GM21367 (cell line): Measurements from ENCODE around the gene STX10.
"Not testable (repeated sequence)": the region's sequence is repeated elsewhere in the genome, so short reads cannot be mapped to it uniquely, and the experiment has no call there.

Experiments used
- ATAC-seq: cut with Tn5 transposase; IDR thresholded peaks from one replicate; pipeline ENCODE4 v1.9.1; 2021; ENCODE audit not compliant: unreplicated experiment

STX10 gene

DNA sequence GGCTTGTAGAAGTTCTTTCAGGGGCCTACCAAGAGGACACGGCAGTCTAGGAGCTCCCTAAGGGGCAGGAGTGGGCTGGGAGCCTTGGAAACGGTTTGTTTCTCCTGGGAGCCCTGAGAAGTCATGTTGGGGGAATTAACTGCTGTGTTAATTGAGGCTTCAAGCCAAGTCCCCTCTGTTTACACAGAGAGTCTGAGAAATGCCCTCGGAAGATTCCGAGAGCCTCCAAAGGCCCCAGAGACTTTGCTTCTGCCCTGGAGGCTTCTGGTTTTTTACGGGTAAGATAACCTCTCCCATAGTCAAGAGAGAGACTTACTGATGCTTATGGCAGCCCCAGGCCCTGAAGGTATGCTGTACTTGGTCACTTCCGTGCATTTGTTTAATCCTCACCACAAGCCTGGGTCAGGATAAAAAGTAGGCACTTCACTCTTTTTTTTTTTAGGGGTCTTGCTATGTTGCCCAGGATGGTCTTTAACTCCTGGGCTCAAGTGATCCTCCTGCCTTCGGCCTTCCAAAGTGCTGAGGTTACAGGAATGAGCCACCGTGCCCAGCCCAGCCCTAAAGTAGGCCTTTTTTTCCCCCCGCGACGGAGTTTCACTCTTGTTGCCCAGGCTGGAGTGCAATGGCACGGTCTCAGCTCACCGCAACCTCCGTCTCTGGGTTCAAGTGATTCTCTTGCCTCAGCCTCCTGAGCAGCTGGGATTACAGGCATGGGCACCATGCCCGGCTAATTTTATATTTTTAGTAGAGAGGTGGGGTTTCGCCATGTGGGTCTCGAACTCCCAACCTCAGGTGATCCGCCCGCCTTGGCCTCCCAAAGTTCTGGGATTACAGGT, 15.2 kb upstream of the STX10 start:
- no peak for ATAC-seq

DNA sequence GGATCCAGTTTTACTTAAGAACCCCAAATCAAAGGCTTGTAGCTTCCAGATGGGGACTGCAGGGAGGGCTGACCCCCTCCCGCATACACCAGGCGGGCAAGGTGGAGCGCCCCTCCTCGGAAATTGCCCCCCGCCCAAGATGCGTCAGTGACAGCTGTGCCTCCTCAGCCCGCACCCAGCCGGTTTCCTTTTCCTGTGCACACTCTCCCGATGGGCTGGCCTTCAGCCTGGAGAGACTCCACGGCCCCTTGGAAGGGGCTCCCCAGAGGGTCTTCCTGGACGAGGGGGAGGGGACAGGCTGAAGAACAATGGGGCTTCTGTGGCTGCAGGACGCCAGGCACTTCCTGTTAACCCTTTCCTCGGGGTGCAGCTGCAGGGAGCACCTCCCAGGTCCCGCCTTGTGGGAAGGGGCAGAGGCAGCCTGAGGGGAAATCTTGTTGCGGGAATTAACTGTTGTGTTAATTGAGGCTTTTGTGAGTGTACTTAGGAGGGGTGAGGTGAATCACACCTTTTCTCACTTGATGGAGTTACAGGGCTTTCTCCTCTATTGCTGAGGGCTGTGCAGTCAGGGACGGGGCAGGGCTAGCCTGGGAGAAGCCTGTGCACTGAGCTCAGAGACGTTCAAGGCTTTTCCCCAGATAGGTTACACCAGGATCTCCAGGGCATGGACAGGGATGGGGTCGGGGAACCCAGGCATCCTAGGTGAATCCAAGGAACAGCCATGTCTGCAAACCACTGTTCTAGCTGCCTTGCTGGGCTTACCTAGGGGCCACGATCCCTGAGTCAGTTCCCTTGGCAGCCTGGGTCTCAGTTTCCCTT, 14.4 kb upstream of the STX10 start:
- no peak for ATAC-seq

DNA sequence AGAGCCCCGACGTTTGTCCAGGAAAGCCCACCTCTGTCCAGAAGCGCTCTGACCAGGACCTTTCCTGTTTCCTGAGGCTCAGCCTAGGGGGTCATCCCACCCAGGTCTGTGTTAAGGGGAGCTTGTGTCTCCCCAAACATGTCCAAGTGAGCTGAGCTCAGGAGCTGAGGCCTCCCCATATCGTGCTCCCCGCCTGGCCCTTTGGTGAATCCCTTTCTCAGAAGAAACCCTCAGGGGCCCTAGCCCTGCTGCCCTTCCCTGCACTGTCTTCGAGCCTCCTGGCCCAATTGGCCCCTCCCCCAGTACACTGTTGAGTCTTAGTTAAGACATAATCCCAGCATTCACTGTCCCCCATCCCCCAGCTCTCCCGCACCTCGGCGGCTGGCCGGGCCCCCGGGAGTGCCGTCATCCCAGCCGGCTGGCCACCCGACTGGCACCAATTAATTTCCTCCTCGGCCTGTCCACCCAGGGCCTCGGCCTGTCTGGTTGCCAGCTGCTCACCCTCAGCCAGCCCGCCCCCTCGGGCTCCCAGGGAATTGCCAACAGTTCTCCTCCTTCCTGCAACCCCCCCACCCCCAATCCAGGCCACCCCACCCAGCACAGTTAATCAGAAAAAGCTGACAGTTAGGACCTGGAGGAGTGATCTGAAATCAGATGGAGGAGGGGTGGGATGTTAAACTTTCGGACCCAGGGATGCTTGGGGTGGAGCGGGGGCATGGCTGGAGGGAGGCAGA, 13.6 kb upstream of the STX10 start:
- no peak for ATAC-seq

DNA sequence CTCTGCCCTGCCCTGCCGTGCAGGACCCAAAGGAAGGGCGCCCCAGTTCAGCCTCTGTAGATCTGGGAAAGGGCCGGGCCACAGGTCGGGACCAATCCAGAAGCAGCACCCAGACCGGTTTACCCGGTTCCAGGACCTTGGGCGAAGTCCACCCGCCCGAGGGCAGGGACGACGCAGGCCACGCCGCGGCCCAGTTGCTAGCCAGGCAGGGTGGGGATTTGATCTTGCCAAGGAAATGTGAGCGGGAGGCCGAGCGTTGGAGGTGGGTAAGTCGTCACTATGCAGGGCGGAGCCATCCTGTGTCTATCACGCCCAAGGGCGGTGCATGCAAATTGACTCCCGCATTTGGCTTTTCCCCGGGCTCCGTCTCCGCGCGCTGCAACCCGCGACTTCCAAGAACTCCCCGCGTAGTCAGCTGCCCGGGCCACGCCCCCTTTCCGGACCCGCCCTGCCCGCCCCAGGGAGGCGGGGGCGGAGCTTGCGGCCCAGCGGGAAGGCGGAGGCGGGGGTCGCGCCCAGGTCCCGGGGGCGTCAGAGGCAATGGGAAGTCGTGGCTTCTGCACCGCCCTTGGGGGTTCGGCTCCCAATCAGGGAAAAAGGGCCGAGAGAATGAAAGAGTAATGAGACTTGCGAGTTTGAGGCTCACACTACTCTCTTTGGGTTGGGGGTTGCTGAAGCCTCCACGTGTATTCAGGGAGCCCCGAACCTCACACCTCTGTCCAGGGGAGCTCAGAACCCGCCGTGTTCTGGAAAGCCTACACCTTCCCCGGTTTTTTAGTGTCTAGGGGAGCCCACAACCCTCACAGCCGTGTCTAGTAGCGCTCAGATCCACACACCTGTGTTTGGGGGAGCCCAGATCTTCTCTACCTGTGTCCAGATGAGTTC, 12.8 kb upstream of the STX10 start:
- ATAC-seq: no peak

DNA sequence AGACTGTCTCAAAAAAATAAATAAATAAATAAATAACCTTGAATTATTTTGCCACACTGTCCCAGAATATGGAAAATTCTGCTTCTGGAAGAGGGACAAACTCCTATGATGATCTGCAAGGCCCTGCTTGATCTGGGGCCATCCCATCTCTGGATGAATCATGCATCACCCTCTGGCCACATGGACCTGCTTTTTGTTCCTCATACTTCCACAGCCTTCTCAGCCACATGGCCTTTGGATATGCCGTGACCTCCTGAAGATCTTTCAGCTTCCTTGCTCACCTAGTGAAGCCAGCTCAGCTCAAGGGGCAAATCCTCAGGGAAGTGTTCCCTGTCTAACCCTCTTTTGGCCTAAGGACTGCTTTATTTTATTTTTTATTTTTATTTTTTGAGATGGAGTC, 10.4 kb upstream of the STX10 start:
- ATAC-seq: no peak

DNA sequence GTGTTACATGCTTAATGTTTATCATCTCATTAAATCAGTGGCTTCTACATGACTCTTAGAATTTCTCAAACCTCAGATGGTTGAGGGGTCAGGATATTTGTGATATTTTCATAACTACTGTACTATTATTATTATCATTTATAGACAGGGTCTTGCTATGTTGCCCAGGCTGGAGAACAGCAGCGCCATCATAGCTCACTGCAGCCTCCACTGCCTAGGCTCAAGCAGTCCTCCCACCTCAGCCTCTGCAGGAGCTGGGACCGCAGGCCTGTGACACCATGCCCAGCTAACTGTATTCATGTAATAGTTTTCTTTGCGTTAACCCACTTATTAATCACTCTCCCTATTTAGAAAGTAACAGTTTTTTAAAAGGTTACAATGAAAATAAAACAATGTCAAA, 9.5 kb upstream of the STX10 start:
- no peak for ATAC-seq

DNA sequence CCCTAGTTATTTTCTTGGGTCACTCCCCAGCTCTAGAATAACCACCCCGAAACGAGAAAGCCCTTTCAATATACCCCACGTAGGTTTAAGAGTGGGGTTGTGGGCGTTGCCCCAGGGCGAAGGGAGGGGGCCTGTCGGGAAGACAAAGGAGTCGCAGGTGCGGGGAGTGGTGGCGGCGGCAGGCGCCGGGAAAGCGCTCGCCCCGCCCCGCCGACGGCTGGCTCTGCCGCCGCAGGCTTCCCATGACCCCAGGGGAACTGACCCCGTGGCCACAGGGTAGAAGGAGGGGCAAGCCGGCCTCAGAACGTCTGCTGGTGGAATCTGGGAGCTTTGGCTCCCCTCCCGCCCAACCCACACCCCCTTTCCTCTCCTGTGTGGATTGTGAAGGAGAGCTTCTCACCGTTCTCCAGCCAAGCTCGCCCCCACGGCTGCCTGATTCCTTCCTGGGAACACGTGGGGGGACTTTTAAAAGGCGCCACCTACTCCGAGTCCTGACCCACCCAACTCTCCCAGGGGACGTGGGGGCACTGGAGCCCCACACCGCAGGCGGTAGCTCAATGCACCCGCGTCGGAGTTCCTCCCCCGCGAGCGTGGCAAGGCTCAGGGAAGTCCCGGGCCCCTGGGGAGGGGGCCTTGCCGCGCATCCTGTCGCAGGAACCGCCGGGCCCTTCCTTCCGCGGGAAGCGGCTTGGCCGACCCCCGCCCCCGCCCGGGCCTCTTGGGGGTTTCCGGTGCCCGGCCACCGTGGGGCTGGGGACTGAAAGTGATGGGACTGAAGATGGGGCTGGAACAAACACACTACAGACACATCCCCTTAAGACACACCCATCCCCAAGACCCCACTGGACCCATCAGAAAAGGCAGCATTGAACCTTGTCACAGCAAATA, 5.5 kb upstream of the STX10 start:
- ATAC-seq: no peak

DNA sequence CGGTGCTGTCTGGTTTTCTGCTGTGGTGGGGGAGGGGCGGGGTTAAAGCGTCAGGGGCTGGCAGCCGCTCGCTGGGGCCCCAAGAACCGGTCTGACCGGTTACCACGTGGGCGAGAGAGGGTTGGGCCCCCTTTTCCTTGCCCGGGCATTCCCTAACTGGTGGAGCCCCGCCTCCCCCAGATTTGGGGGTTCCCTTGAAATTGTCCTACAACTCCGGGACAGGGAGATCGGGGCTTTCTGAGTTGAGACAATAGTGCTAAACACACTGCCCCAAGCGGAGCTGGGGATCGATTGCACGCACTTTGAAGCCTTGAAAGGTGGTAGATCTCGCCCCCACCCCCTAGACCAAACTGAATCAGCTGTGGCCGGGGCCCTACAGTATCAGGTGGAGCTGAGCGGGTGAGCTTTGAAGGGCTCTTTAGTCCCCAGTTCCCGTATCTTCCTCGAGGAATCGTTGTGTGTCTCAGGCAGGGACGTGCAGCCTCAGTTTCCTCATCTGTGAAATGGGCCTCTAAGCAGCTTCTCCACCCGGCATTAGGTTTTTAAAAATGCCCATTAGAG, 4.8 kb upstream of the STX10 start:
- no peak for ATAC-seq

DNA sequence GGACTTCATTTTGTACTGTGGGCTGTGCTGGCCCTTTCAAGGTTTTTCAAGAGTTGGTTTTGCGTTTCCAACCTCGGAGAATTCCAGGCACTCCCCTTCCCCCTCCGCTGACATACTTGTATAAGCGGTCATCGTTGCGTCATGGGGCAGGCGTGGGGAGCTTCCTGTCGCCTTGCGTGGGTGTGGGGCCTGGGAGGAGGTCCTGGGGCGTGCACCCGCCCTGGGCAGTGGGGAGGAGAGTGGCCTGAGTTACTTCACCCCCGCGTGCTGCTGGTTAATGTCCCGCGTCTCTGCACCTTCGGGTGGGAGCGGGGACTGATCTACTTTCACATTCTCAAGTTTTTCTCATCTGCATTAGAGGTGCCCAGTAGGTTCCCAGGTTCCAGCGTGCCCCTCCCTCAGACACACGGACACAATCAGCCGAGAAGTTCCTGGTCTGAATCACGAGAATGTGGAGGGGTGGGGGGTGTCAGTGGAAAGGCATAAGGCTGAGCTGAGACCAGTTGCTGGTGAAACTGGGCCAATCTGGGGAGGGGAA, 4.1 kb upstream of the STX10 start:
- no peak for ATAC-seq

DNA sequence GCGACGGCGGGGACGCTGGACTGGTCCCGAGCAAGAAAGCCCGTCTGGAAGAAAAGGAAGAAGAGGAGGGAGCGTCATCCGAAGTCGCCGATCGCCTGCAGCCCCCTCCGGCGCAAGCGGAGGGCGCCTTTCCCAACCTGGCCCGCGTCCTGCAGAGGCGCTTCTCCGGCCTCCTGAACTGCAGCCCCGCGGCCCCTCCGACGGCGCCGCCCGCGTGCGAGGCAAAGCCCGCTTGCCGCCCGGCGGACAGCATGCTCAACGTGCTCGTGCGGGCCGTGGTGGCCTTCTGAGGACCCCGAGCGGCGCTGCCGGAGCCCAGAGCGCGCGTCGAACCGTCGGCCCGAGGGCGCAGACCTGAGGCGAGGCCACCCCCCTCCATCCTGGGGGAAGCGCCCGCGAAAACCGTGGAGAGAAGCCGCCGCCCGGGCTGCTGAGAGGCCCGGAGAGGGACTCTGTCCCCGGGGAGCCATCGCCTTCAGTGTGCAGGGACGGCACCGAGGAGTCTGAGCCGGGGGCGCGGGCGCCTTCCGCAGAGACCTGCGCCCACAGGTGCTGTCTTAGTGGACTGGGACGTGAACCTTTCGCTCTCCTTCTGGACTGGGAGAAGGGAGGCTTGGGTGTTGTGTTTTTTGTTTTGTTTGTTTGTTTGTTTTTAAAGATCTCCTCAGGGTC, 3.5 kb upstream of the STX10 start:
- ATAC-seq: no peak

DNA sequence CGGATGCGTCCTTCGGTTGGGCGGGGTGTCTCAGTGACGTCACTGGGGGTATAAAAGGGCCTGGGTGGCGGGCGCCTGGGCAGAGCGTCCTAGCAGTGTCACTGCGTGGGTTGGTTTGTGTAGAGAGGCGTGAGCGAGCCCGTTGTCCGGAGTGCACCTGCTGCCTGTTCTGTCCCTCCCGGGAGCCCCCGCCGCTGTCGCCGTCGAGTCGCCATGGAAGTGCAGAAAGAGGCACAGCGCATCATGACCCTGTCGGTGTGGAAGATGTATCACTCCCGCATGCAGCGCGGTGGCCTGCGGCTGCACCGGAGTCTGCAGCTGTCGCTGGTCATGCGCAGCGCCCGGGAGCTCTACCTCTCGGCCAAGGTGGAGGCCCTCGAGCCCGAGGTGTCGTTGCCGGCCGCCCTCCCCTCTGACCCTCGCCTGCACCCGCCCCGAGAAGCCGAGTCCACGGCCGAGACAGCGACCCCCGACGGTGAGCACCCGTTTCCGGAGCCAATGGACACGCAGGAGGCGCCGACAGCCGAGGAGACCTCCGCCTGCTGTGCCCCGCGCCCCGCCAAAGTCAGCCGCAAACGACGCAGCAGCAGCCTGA, 2.9 kb upstream of the STX10 start:
- no peak for ATAC-seq

DNA sequence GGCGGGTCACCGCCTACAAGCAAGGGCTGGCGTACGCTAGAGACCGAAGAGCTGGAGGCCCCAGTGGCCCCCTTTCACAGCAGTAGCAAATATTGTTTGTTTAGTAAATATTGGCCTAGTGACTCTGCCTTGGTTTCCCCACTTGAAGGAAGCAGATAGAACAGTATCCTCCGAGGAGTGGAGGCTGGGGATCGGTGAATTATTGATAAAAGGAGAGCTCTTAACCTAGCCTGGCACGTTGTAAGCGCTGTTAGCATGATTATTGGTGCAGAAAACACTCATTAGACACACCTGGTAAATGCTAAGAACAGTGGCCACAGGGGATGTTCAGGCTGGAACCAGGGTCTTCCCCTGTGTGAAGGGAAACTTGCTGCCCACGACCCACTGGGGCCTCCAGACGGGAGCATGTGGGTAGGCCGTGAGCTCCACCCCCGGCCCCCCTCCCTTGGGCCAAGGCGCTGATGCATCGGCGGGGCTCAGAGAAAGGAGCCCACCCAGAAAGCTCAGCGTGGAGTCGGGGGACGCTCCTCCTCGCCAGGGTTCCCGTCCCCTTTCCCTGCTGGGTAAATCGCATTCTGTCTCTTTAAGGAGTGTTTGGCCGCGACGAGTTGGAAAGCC, 2.3 kb upstream of the STX10 start:
- ATAC-seq: no peak

DNA sequence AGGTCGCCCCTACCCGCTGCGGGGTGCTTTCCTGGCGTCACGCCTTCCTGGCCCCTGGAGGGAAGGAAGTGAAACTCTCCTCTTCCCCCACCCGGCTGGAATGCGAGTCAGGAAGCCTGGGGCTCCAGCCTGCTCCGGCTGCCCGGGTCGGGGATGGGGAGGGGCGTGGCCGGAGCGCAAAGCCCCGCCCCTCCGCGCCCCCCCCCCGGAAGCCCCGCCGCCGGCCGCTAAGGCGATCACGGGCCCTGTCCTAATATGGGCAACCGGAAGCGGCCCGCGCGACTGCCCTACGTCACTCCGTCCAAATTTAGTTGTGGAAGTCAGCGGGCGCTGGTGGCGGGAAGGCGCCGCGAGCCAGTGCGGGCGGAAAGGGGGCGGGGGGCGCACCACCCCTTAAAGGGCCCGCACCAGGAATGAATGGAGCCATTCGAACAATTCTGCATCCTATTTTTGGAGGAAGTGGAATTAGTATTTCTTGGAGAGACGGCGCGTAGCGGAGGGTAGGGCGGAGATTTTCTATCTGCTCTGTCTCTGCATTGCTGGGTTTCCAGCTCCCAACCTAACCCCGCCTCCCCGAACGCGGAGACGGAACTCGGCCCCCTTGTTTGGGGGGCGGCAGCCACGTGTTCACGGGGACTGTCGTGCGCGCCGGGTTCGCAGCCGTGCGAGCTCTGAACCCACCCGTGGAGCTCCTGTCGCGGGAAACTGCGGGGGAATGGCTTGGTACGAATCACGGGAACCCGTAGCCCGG, 1.6 kb upstream of the STX10 start:
- ATAC-seq: no peak

DNA sequence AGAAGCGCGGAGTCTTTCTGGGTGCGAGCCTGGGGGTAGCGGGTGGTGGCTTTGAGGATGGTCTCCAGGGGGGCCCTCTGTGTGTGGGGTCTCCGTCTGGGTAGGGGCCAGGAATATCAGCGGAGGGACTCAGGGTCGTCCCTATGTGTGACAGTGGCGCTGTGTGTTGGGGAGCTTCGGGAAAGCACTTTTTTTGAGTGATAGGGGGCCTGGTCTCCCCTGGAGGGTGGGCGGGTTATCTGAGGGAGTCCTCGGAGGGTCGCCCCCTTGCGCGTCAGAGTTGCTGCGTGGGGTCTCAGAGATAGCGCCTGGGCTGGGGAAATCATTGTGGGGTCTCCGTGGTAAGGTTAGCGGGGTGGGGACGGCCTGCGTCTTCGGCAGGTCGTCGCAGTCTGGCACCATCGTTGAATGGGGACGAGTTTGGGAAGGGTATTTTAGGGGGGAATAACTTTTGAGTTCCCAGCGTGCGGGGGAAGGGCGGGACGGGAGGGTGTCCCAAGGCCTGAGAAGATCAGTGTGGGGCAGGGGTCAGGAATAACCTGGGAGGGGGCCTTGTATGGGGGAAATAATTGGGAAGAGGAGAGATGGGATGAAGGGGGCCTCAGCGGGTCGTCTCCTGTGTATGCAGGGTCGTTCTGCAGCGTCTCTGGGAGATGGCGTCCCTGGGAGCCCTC, 893 bp upstream of the STX10 start:
- ATAC-seq: no peak

DNA sequence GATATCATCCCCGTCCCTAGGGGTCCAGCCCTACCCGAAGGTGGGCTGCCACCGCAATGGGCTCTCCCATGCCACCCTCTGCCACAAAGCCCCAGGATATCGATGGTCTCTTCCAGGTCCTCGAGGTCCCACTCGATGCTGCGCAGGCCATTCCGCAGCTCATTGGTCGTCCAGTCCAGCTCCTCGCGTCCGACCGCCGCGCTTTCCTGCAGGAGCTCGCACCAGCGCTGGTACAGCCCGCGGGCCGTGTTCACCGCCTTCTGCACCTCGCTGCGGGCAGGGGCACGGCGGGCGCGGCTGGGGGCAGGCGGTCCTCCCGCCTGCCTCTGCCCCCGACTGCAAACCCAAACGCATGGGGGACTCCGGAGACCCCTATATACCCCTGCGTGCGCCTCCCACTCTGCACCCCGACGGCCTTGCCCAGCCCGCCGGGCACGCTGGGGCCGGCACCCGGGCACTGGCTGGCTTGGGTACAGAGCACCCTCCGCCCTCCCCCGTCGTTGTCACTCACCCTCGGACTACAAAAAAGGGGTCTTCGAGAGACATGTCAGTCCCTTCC, 468 bp downstream of the STX10 start:
- ATAC-seq: no peak

DNA sequence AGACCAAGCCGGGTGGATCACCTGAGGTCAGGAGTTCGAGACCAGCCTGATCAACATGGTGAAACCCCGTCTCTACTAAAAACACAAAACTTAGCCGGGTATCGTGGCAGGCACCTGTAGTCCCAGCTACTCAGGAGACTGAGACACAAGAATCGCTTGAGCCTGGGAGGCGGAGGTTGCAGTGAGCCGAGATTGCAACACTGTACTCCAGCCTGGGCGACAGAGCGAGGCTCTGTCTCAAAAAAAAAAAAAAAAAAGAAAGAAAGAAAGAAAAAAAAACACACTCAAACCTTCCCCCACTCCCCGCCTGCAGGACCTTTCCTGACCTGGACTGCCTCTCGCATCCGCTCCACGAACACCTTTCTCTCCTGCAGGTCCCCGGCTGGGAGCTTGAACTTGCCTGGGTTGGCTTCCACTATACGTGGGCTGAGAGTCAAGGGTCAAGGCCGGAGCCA, 975 bp downstream of the STX10 start:
- not testable (repeated sequence) for ATAC-seq
